GM18499 (cell line): ENCODE data around the gene ZSCAN5B.
"Not testable (repeated sequence)": the region's sequence is repeated elsewhere in the genome, so short reads cannot be mapped to it uniquely, and the experiment has no call there.

Experiments used
- ATAC-seq: cut with Tn5 transposase; IDR thresholded peaks from one replicate; pipeline ENCODE4 v1.9.1; 2021; ENCODE audit warnings: moderate number of reproducible peaks; ENCODE audit not compliant: insufficient read depth, unreplicated experiment

Gene ZSCAN5B

GRCh38 chr19:56177564-56178243 is 19.9 kb downstream of the ZSCAN5B start:
- ATAC-seq, result no peak

GRCh38 chr19:56176881-56177280 is 20.7 kb downstream of the ZSCAN5B start:
- no peak for ATAC-seq

- ATAC-seq, result not testable (repeated sequence)
Observed at GRCh38 chr19:56176310-56176709, 21.3 kb downstream of the ZSCAN5B start.

- ATAC-seq, result not testable (repeated sequence)
Observed at GRCh38 chr19:56175861-56176307, 21.7 kb downstream of the ZSCAN5B start, which contains the start of gene GALP. TSS of gene GALP (plus strand) at chr19:56176008. CDS start at chr19:56177109, 1,101 bp downstream.

- ATAC-seq, result no peak
Observed at GRCh38 chr19:56174550-56174949, 23.0 kb downstream of the ZSCAN5B start.

- ATAC-seq, result no peak
Observed at GRCh38 chr19:56174086-56174485, 23.5 kb downstream of the ZSCAN5B start.

- ATAC-seq, result no peak
Observed at GRCh38 chr19:56170261-56170660, 27.3 kb downstream of the ZSCAN5B start.

- ATAC-seq, result no peak
Observed at GRCh38 chr19:56167064-56167578, 30.5 kb downstream of the ZSCAN5B start.

GRCh38 chr19:56163097-56163496 is 34.5 kb downstream of the ZSCAN5B start:
- no peak for ATAC-seq

- ATAC-seq, result no peak
Observed at GRCh38 chr19:56162258-56162657, 35.3 kb downstream of the ZSCAN5B start.

- ATAC-seq, result no peak
Observed at GRCh38 chr19:56161534-56161933, 36.0 kb downstream of the ZSCAN5B start.

GRCh38 chr19:56159622-56160271 is 37.8 kb downstream of the ZSCAN5B start:
- no peak for ATAC-seq

GRCh38 chr19:56159009-56159559 is 38.5 kb downstream of the ZSCAN5B start:
- ATAC-seq, result no peak

GRCh38 chr19:56158170-56158757 is 39.3 kb downstream of the ZSCAN5B start:
- ATAC-seq, result no peak

- ATAC-seq, result no peak
Observed at GRCh38 chr19:56156768-56157167, 40.8 kb downstream of the ZSCAN5B start.

- ATAC-seq, result no peak
Observed at GRCh38 chr19:56155124-56155687, 42.4 kb downstream of the ZSCAN5B start.

GRCh38 chr19:56153507-56153906 is 44.1 kb downstream of the ZSCAN5B start:
- no peak for ATAC-seq

GRCh38 chr19:56152644-56153043 is 44.9 kb downstream of the ZSCAN5B start:
- ATAC-seq, result no peak

GRCh38 chr19:56150358-56150757 is 47.2 kb downstream of the ZSCAN5B start:
- ATAC-seq, result no peak

GRCh38 chr19:56149656-56150038 is 47.9 kb downstream of the ZSCAN5B start:
- ATAC-seq, result no peak
